Thymus (tissue), 11 donors: ENCODE data around the gene HMSD. TPM values are rescaled to one million over a fixed set of nuclear protein-coding genes. Genes with fewer than 3 reads are reported as not detected.

Source experiments
- DNase-seq, 9 donors: peaks; one replicate each; pipeline ENCODE4 v3.0.0-alpha.2; 2013; ENCODE audit warnings: low spot score in 9 of 9, low read depth in 6 of 9, missing footprints in 1 of 9
- H3K27ac ChIP-seq, 2 donors: one replicate each; pipeline ENCODE4 v1.5.1; 2013; ENCODE audit warnings: control low read depth in 1 of 2, low read depth in 1 of 2, low read length in 1 of 2, mild to moderate bottlenecking in 1 of 2, moderate library complexity in 1 of 2
- H3K27me3 ChIP-seq, 2 donors: one replicate each; pipeline ENCODE4 v1.5.1; 2013; ENCODE audit warnings: low read length in 1 of 2; ENCODE audit not compliant: control insufficient read depth in 2 of 2, insufficient read depth in 1 of 2
- H3K36me3 ChIP-seq, 2 donors: one replicate each; pipeline ENCODE4 v1.5.1; 2013; ENCODE audit warnings: low read length in 1 of 2, mild to moderate bottlenecking in 1 of 2, moderate library complexity in 1 of 2; ENCODE audit not compliant: control insufficient read depth in 2 of 2, insufficient read depth in 2 of 2
- H3K4me1 ChIP-seq, 2 donors: one replicate each; pipeline ENCODE4 v1.5.1; 2013; ENCODE audit warnings: low read length in 2 of 2; ENCODE audit not compliant: control insufficient read depth in 2 of 2, insufficient read depth in 2 of 2
- H3K4me3 ChIP-seq, 2 donors: one replicate each; pipeline ENCODE4 v1.5.1; 2013; ENCODE audit warnings: low read length in 2 of 2, control low read depth in 1 of 2, mild to moderate bottlenecking in 1 of 2
- H3K9me3 ChIP-seq, 2 donors: one replicate each; pipeline ENCODE4 v1.5.1; 2013; ENCODE audit warnings: low read length in 1 of 2, mild to moderate bottlenecking in 1 of 2; ENCODE audit not compliant: control insufficient read depth in 2 of 2, insufficient read depth in 1 of 2
- WGBS: extraction: QIAGEN DNeasy Blood & Tissue Kit; methylation state at CpG from one replicate; pipeline ENCODE4 v1.1.7; 2013; 5-methylcytosine and 5-hydroxymethylcytosine counted together
- polyA plus RNA-seq: library from polyadenylated mRNA; stranded (reverse); fragments of 200-250 nt; gene quantifications from one replicate; pipeline ENCODE4 v1.2.3, GENCODE V29; 2013
- total RNA-seq: library from RNA; stranded (reverse); fragments of 120-200 nt; gene quantifications from one replicate; pipeline ENCODE4 v1.2.4, GENCODE V29; 2013
- donor health status: healthy.

The HMSD gene
- total and polyA plus RNA-seq, 2 donors: 1.6 to 2.7 TPM

DNA sequence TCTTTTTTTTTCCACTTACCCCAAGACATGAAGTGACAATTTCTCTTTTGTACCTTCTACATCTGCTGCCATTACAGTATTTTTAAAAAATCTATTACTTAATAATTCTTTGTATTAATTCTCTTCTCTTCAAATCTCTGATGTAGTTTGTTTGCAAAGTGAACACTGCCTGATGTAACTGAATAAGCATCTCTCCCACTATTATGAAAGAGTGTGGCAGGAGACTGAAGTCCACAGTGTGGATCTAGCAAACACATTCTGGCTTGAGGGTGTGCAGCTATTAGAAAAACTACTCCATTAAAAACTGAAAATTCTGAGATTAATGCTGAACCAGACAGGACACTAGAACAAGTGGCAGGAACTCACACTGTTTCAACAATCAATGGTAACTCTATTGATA lies 15.8 kb downstream of the HMSD start:
- Histone ChIP-seq H3K4me3 (no peak overlapping the region), H3K27ac (no peak overlapping the region), H3K36me3 (no peaks in the 10 kb centered on the region), H3K9me3 (no peaks in the 10 kb centered on the region), H3K4me1 (peaks cover 0 to 3% of the 10 kb centered on the region in 2 donors), H3K27me3 (peaks cover 0 to 10% of the 10 kb centered on the region in 2 donors)
- DNase-seq: no peak

DNA sequence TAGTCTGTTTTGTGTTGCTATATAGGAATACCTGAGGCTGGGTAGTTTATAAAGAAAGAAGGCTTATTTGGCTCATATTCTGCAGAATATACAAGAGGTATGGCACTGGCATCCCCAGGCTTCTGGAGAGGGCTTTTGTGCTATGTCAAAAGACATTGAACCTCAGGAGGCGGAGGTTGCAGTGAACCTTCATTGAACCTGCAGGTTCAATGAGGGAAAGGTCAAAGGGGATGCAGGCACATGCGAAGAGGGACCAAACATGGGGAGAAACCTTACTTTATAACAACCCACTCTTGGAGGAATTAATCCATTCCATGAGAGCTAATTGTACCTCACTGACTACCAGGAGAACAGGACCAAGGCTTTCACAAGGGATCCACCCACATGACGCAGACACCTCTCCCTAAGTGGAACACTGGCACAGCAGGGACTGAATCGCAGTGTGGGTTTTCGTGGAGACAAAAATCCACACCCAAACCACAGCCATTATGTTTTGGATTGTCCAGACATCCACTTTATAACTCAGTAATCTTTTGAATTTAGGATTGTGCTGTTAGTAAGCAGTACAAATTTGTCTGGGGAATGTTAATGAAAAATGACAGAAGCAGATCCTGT lies 16.7 kb downstream of the HMSD start:
- no peak overlapping the region for H3K4me3 ChIP-seq
- H3K9me3 ChIP-seq: no peaks in the 10 kb centered on the region
- H3K36me3 ChIP-seq: no peaks in the 10 kb centered on the region
- DNase-seq: no peak
- peaks cover 0 to 19% of the 10 kb centered on the region in 2 donors for H3K27me3 ChIP-seq
- H3K27ac ChIP-seq: no peak overlapping the region
- H3K4me1 ChIP-seq: peaks cover 3% of the 10 kb centered on the region in 2 donors
- WGBS: 92% methylated on average over 5 of the region's 5 CpGs

DNA sequence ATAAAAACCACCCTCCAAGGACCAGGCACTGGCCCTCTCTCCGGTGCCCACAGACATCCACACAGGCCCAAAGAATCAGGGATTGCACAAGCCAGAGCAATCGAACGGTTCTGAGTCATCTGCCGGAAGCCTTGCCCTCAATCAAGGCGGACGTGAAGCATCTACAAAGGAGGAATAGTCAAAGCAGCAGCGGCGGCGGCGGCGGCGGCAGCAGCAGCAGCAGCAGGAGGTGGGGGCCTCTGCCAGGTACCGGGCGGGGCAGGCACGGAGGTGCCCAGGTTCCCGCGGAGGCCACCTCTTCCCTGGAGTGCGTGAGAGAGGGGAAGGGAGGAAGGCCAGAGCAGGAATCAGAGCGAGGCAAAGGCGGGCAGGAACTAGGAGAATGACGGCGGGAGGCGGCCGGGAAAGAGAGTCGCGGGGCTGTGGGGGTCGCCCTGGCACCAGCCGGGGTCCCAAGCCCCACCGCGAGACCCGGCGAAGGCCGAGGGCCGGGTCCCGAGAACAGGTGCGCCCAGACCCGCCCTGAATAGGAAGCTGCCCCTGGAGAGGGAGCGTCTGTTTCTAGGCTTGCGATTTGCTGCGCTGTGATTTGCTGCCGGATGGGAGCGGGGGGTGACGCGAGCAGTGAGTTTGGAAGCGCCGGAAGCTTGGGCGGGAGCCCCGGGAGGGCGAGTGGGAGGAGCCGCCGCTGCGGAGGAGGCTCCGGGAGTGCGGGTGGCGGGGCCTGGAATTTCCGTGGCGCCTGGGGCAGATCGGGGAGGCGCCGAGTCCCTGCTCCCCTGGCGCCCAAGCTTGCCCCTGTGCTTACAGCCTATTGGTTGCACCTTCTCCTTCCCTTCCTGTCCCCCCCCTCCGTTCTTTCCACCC lies 21.1 kb downstream of the HMSD start, which contains the start of gene SERPINB8:
Gene SERPINB8 (plus strand): TSS at position 140 of the 867 bp plus-strand sequence. CDS start 8,228 bp downstream, outside the sequence.
- DNase-seq: peak in 7 of 9 donors; percentile 40 to 84 (median 51)
- Histone ChIP-seq H3K36me3 (no peaks in the 10 kb centered on the region), H3K9me3 (no peaks in the 10 kb centered on the region), H3K4me3 (peak within 1 kb of the TSS; percentile 68 to 79), H3K27me3 (peaks cover 0 to 21% of the 10 kb centered on the region in 2 donors), H3K27ac (peak within 1 kb of the TSS; percentile 64 to 93), H3K4me1 (peaks cover 3% of the 10 kb centered on the region in 2 donors)
- under 1% methylated on average over 62 of the region's 62 CpGs for WGBS

DNA sequence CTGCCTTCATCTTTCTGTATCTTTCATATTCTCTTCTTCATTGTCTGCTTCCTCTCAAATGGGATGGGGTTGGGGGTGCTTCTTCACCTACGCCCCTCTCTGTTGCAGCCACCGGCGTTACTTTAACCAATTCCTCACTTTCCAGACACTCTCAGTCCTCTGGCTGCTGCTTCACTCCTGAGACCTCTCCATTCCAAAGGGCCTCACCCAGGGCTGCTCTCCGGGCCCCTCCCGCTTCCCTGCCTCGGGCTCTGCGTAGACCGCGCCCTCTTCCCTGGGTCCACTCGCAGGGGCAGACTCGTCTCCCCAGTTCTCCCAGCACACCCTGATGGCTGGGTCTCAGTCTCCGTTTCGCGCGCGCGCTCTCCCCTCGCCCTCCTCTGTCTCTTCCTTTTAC lies 21.7 kb downstream of the HMSD start:
- peaks cover 0 to 21% of the 10 kb centered on the region in 2 donors for H3K27me3 ChIP-seq
- peak overlapping the region; percentile 68 to 79 for H3K4me3 ChIP-seq
- H3K36me3 ChIP-seq: no peaks in the 10 kb centered on the region
- peaks cover 3% of the 10 kb centered on the region in 2 donors for H3K4me1 ChIP-seq
- H3K27ac ChIP-seq: peak overlapping the region; percentile 1 to 93
- 57% methylated on average over 18 of the region's 18 CpGs for WGBS
- no peaks in the 10 kb centered on the region for H3K9me3 ChIP-seq
- DNase-seq: no peak

DNA sequence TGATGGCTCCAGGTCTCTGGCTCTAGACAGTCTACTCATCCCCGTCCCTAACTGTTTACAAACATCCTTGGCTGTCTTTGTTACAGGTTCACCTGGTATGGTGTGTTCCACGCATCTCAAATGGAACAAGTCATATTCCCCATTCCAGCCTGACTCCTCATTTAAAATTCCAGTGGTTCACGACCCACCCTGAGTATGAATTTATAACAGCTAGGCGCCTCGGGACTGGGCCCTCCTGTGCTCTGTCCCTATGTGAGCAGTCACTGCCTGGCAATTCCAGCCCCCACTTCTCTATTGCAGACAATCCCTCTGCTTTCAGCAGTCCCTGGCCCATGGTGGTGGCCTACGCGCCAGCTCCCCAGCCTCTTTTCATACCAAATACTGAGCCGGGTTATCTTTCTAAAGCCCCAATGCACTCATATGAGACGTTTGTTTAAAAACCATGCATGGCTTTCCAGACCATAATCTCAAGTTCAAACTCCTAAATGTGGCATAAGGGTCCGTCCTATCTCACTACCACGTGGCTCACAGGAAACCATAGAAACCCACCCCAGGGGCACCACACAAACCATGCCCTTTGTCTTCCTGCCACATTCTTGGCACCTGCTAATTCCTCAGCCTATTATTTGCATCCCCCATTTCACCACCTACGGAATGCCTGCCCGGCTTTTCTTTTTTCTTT lies 22.4 kb downstream of the HMSD start:
- H3K4me1 ChIP-seq: peaks cover 3% of the 10 kb centered on the region in 2 donors
- no peaks in the 10 kb centered on the region for H3K36me3 ChIP-seq
- H3K4me3 ChIP-seq: no peak overlapping the region
- DNase-seq: peak in 1 of 9 donors; percentile 8
- H3K27me3 ChIP-seq: peaks cover 0 to 21% of the 10 kb centered on the region in 2 donors
- no peak overlapping the region for H3K27ac ChIP-seq
- no peaks in the 10 kb centered on the region for H3K9me3 ChIP-seq
- WGBS: 50% methylated on average over 13 of the region's 13 CpGs

DNA sequence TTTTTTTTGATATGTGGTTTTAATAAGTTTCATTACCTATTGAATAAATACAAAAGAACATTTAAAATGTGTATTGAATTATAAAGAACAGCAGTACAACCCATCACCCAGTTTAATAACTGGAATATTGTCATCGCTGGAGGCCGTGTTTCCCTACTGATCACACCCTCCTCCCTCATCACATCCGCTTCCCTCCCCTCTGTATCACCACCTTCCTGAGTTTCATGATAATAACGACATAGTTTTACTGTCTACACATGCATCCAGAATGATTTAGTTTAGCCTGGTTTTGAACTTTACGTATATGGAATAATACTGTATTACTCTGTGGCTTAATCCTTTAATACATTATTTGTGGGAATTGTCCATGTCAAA lies 22.9 kb downstream of the HMSD start:
- no peak overlapping the region for H3K27ac ChIP-seq
- peaks cover 3% of the 10 kb centered on the region in 2 donors for H3K4me1 ChIP-seq
- WGBS: 69% methylated on average over 5 of the region's 5 CpGs
- no peaks in the 10 kb centered on the region for H3K9me3 ChIP-seq
- no peaks in the 10 kb centered on the region for H3K36me3 ChIP-seq
- no peak for DNase-seq
- peaks cover 0 to 21% of the 10 kb centered on the region in 2 donors for H3K27me3 ChIP-seq
- no peak overlapping the region for H3K4me3 ChIP-seq

DNA sequence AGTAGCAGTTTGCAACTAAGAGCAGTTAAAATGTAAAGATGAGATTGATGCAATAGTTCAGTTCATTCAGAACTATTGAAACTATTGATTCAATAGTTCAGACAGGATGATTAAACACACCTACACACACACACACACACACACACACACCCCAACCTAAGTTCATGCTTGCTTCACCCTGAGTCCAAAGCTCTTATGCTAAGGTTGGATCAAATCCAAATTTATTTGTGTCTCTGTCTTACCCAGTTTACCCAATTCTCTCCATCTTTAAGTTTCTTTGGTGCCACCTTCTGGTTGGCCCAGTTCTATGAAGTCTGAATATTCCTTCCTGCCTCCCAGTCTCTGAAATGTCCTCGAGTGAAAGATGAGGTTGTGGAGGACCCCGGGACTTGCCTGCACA lies 25.9 kb downstream of the HMSD start:
- WGBS: 56% methylated on average over 2 of the region's 2 CpGs
- H3K27me3 ChIP-seq: peaks cover 0 to 11% of the 10 kb centered on the region in 2 donors
- H3K36me3 ChIP-seq: no peaks in the 10 kb centered on the region
- H3K27ac ChIP-seq: no peak overlapping the region
- DNase-seq: peak in 3 of 9 donors; percentile 13 to 31 (median 20)
- H3K4me1 ChIP-seq: peaks cover 0 to 3% of the 10 kb centered on the region in 2 donors
- no peaks in the 10 kb centered on the region for H3K9me3 ChIP-seq
- no peak overlapping the region for H3K4me3 ChIP-seq

DNA sequence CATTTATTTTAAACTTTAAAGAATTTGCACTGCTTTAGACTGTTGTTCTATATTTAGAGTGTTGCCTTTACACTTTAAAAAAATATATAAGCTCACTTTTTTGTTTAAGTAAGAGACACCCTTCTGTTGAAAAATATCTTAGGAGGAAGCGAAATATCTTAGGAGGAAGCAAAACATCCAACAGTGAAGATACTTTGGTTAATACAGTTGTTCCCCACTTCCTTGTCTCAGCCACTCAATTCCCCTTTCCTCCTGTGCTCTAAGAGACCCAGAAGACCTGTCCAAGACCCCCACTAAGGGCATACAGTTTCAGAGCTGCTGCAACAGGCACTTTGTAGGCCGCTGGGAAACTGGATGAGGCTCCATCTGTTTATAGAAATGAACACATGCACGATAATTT lies 26.5 kb downstream of the HMSD start:
- peaks cover 0 to 2% of the 10 kb centered on the region in 2 donors for H3K4me1 ChIP-seq
- no peak overlapping the region for H3K4me3 ChIP-seq
- no peak for DNase-seq
- no peaks in the 10 kb centered on the region for H3K9me3 ChIP-seq
- H3K27ac ChIP-seq: no peak overlapping the region
- peaks cover 0 to 4% of the 10 kb centered on the region in 2 donors for H3K27me3 ChIP-seq
- WGBS: 68% methylated on average over 3 of the region's 3 CpGs
- H3K36me3 ChIP-seq: no peaks in the 10 kb centered on the region

DNA sequence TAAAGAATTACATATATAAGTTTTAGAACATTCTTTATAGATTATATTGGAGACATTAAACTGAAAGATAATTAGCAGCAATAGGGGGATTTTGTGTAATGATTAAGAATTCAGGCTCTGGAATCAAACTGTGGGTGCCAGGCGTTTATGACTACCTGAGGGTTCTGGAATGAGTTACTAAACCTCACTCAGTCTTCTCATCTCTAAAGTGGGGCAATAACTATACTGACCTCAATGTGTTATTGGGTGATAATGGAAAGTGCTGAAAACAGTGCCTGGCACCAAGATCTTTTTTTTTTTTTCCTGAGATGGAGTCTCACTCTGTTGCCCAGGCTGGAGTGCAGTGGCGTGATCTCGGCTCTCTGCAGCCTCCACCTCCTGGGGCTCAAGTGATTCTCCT lies 27.9 kb downstream of the HMSD start:
- H3K27me3 ChIP-seq: no peaks in the 10 kb centered on the region

More for the DNA sequence above, 27.9 kb downstream of the HMSD start:
- no peak overlapping the region for H3K27ac ChIP-seq
- no peak for DNase-seq
- no peaks in the 10 kb centered on the region for H3K4me1 ChIP-seq
- H3K9me3 ChIP-seq: no peaks in the 10 kb centered on the region
- no peak overlapping the region for H3K4me3 ChIP-seq
- WGBS: 97% methylated on average over 3 of the region's 3 CpGs
- peaks cover 0 to 3% of the 10 kb centered on the region in 2 donors for H3K36me3 ChIP-seq
